ENCODE data around the gene LAMTOR1.
"Not testable (repeated sequence)": the region's sequence is repeated elsewhere in the genome, so short reads cannot be mapped to it uniquely, and the experiment has no call there.

Gene LAMTOR1

GRCh38 chr11:72102946-72103753, at the start of gene LAMTOR1:
TSS of gene LAMTOR1 (minus strand) at chr11:72103297. CDS start at chr11:72103224, 73 bp downstream.
- no peak for FAIRE-seq
- DNase-seq (ENCODE audit: insufficient read length, low spot score): peak; percentile 89
- TF ChIP-seq POLR2A (IDR thresholded peaks at IDR 0.05; ENCODE audit: low read depth, low read length): peak; percentile 64

GRCh38 chr11:72150882-72151281, 47.8 kb upstream of the LAMTOR1 start:
- DNase-seq (ENCODE audit: insufficient read length, low spot score) (no peak), FAIRE-seq (no peak)
- no peak for TF ChIP-seq POLR2A (IDR thresholded peaks at IDR 0.05; ENCODE audit: low read depth, low read length)

- TF ChIP-seq POLR2A (IDR thresholded peaks at IDR 0.05; ENCODE audit: low read depth, low read length): no peak
- DNase-seq (ENCODE audit: insufficient read length, low spot score) (no peak), FAIRE-seq (no peak)
These were observed 43.5 kb upstream of the LAMTOR1 start for GRCh38 chr11:72146625-72147024.

- no peak for DNase-seq (ENCODE audit: insufficient read length, low spot score)
- TF ChIP-seq POLR2A (IDR thresholded peaks at IDR 0.05; ENCODE audit: low read depth, low read length): no peak
- no peak for FAIRE-seq
These were observed 41.9 kb upstream of the LAMTOR1 start for GRCh38 chr11:72144807-72145565.

GRCh38 chr11:72142543-72142942, 39.4 kb upstream of the LAMTOR1 start:
- not testable (repeated sequence) for FAIRE-seq; DNase-seq (ENCODE audit: insufficient read length, low spot score)

- not testable (repeated sequence) for FAIRE-seq; DNase-seq (ENCODE audit: insufficient read length, low spot score)
These were observed 39.0 kb upstream of the LAMTOR1 start for GRCh38 chr11:72142086-72142485.

- peak; percentile 49 for DNase-seq (ENCODE audit: insufficient read length, low spot score)
- TF ChIP-seq POLR2A (IDR thresholded peaks at IDR 0.05; ENCODE audit: low read depth, low read length): no peak
- peak; percentile 41 for FAIRE-seq
These were observed 38.0 kb upstream of the LAMTOR1 start for GRCh38 chr11:72141066-72141465.

GRCh38 chr11:72140661-72141060, 37.6 kb upstream of the LAMTOR1 start:
- DNase-seq (ENCODE audit: insufficient read length, low spot score) (no peak), FAIRE-seq (no peak)
- no peak for TF ChIP-seq POLR2A (IDR thresholded peaks at IDR 0.05; ENCODE audit: low read depth, low read length)

- FAIRE-seq (no peak), DNase-seq (ENCODE audit: insufficient read length, low spot score) (no peak)
- no peak for TF ChIP-seq POLR2A (IDR thresholded peaks at IDR 0.05; ENCODE audit: low read depth, low read length)
These were observed 36.4 kb upstream of the LAMTOR1 start for GRCh38 chr11:72139500-72139899.

- TF ChIP-seq POLR2A (IDR thresholded peaks at IDR 0.05; ENCODE audit: low read depth, low read length): no peak
- FAIRE-seq (no peak), DNase-seq (ENCODE audit: insufficient read length, low spot score) (no peak)
These were observed 35.8 kb upstream of the LAMTOR1 start for GRCh38 chr11:72138821-72139390.

- TF ChIP-seq POLR2A (IDR thresholded peaks at IDR 0.05; ENCODE audit: low read depth, low read length): no peak
- DNase-seq (ENCODE audit: insufficient read length, low spot score): no peak
- no peak for FAIRE-seq
These were observed 33.7 kb upstream of the LAMTOR1 start for GRCh38 chr11:72136684-72137262.

GRCh38 chr11:72135891-72136683, 33.0 kb upstream of the LAMTOR1 start:
- DNase-seq (ENCODE audit: insufficient read length, low spot score) (no peak), FAIRE-seq (no peak)
- TF ChIP-seq POLR2A (IDR thresholded peaks at IDR 0.05; ENCODE audit: low read depth, low read length): no peak

- DNase-seq (ENCODE audit: insufficient read length, low spot score); FAIRE-seq: not testable (repeated sequence)
These were observed 32.4 kb upstream of the LAMTOR1 start, which contains the start of gene FOLR3 for GRCh38 chr11:72135473-72135872. TSS of gene FOLR3 (plus strand) at chr11:72135725. CDS start at chr11:72135953, 228 bp downstream.
